Stimulated activated naive CD8-positive, alpha-beta T cell treated with anti-CD3 and anti-CD28 coated beads, Interleukin-15, amount 100 ng/mL, for 72 hours (primary cell): Measurements from ENCODE around the gene TPPP.

Experiments
- ATAC-seq: fragments of 150-1000 bp; cut with Tn5 transposase; 2 replicates; pipeline ENCODE4 v1.10.0; 2021; ENCODE audit warnings: mild to moderate bottlenecking, moderate library complexity
- DNase-seq, 2 donors: peaks; one replicate each; pipeline ENCODE4 v3.0.0; 2021 to 2022
- H3K27ac Mint-ChIP-seq, 2 donors: one replicate each; pipeline ENCODE4 v1.8.0; 2022; ENCODE audit warnings: mild to moderate bottlenecking in 2 of 2, mixed read lengths in 2 of 2, moderate library complexity in 2 of 2
- H3K27me3 Mint-ChIP-seq: one replicate; pipeline ENCODE4 v1.8.0; 2022; ENCODE audit warnings: mixed read lengths
- H3K4me1 Mint-ChIP-seq: one replicate; pipeline ENCODE4 v1.8.0; 2022; ENCODE audit warnings: mild to moderate bottlenecking, mixed read lengths
- H3K4me3 Mint-ChIP-seq, 2 donors: one replicate each; pipeline ENCODE4 v1.8.0; 2022; ENCODE audit warnings: mild to moderate bottlenecking in 2 of 2, mixed read lengths in 2 of 2, moderate library complexity in 1 of 2
- H3K9me3 Mint-ChIP-seq, 2 donors: one replicate each; pipeline ENCODE4 v1.8.0; 2022; ENCODE audit warnings: mixed read lengths in 2 of 2

Gene TPPP

DNA sequence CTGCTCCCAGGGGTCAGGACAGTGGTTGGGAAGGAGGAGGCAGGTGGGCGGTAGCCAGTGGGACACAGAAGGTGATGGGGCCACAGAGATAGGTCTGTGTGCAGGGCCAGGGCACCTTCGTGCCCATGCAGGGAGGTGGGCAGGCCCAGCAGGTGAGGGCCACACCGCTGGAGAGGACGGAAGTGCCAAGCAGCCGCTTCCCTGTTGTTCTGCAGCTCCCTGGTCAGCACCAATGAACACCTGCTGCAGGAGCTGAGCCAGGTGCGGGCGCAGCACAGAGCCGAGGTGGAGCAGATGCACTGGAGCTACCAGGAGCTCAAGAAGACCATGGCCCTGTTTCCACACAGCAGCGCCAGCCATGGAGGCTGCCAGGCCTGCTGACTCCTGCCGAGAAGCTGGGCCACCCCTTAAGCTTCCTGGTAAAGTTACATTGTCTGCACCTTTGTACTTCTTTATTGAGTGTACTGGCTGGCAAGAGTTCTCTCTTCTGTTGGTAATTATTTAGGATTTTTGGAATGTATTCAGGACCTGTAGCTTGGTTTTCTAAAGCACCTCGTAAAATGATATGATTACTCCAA, 40.3 kb downstream of the TPPP start:
- DNase-seq (no peak), ATAC-seq (no peak)
- no peaks in the 10 kb centered on the region for H3K27me3 Mint-ChIP-seq
- H3K4me3 Mint-ChIP-seq, result no peak overlapping the region
- H3K4me1 Mint-ChIP-seq, result no peaks in the 10 kb centered on the region
- no peak overlapping the region for H3K27ac Mint-ChIP-seq
- H3K9me3 Mint-ChIP-seq, result no peaks in the 10 kb centered on the region

DNA sequence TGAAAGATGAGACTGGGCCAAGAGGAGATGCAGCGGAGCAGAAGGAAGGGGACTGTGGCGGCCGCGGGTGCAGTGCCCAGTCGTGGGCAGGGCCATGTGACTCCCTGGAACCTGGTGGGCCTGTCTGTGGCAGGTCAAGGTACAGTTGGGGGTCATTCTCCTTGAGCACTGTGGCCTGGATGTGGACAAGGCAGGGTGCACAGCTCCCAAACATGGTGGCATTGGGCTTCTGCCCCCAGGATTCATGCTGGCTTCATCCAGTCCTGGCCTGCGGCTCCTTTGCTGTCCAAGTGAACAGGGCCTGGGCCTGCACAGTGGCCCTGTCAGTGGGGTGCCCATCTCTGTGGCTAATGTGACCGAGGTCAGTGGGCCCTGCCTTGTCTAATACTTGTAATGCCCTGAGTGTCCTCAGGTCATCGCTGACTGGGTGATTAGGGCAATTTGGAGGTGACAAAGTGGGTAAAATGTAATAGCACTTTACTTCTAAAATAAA, 41.1 kb downstream of the TPPP start:
- Mint-ChIP-seq H3K27ac (no peak overlapping the region), H3K4me3 (no peak overlapping the region), H3K27me3 (no peaks in the 10 kb centered on the region), H3K4me1 (no peaks in the 10 kb centered on the region), H3K9me3 (no peaks in the 10 kb centered on the region)
- ATAC-seq (no peak), DNase-seq (no peak)

DNA sequence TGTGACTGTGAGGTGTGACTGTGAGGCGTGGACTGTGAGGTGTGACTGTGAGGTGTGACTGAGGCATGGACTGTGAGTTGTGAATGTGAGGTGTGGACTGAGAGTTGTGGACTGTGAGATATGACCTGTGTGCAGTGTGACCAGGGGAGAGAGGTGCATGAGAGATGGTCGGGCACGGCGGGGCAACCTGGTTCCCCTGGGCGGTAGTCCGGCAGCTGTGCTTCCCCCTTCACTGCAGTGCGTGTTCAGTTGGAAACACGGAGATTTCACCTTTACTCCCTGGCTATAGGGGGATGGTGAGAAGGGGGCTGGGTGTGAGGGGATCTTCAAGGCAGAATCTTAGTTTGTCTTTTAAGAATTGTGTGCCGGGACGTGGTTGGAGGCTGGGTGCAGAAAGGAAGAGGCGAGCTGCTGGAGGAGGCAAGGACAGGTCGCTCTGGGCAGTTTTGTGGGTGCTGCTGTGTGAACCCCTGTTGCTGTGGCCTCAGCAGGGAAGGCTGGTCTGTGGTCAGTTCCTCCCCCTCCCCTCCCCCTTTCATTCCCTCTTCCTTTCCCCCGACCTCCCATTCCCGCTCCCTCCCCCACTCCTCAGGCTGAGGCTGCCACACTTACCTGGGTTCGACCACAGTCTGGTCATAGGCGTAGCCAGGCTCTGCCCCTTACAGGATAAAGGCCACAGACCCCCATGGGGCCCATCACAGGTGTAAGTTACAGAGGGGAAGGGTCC, 41.7 kb downstream of the TPPP start:
- DNase-seq (no peak), ATAC-seq (no peak)
- Mint-ChIP-seq H3K4me1 (no peaks in the 10 kb centered on the region), H3K9me3 (no peaks in the 10 kb centered on the region), H3K27me3 (no peaks in the 10 kb centered on the region), H3K4me3 (no peak overlapping the region), H3K27ac (no peak overlapping the region)

- Mint-ChIP-seq H3K4me3 (no peak overlapping the region), H3K27ac (no peak overlapping the region), H3K27me3 (no peaks in the 10 kb centered on the region), H3K4me1 (peaks cover 8% of the 10 kb centered on the region), H3K9me3 (no peaks in the 10 kb centered on the region)
- DNase-seq (no peak), ATAC-seq (no peak)
These were observed 45.4 kb downstream of the TPPP start for GRCh38 chr5:647727-648126.

DNA sequence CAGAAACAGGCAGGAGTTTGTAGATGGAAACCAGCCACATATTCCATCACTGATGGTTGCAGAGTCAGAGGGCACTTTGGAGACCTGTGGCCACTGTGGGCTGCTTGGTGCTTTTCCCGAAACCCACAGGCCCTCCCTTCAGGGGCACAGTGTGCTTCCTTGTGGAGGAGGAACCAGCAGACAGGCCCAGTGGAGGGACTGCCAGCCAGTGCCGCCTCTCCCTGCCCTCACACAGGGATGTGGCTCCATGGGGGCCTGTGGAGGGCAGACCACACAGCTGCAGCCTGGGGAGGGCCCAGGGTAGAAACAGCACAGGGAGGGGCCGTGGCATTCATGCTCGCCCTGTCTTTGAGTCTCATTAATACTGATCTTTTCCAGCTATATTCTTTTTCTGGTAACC, 45.8 kb downstream of the TPPP start:
- H3K9me3 Mint-ChIP-seq, result no peaks in the 10 kb centered on the region
- no peak for DNase-seq
- H3K27me3 Mint-ChIP-seq, result no peaks in the 10 kb centered on the region
- no peak for ATAC-seq
- peak overlapping the region in 1 of 2 donors; percentile 54 for H3K27ac Mint-ChIP-seq
- peaks cover 8% of the 10 kb centered on the region for H3K4me1 Mint-ChIP-seq
- no peak overlapping the region for H3K4me3 Mint-ChIP-seq

GRCh38 chr5:646396-647201, 46.6 kb downstream of the TPPP start:
- H3K27ac Mint-ChIP-seq, result no peak overlapping the region

GRCh38 chr5:645421-645820, 47.7 kb downstream of the TPPP start:
- Mint-ChIP-seq H3K4me3 (no peak overlapping the region), H3K27ac (peak overlapping the region in 1 of 2 donors; percentile 48), H3K9me3 (no peaks in the 10 kb centered on the region), H3K4me1 (peaks cover 8% of the 10 kb centered on the region), H3K27me3 (no peaks in the 10 kb centered on the region)
- DNase-seq (no peak), ATAC-seq (no peak)

More at GRCh38 chr5:646396-647201, 46.6 kb downstream of the TPPP start:
- Mint-ChIP-seq H3K4me1 (peaks cover 8% of the 10 kb centered on the region), H3K27me3 (no peaks in the 10 kb centered on the region), H3K9me3 (no peaks in the 10 kb centered on the region), H3K4me3 (no peak overlapping the region)
- DNase-seq (no peak), ATAC-seq (no peak)

GRCh38 chr5:644971-645370, 48.2 kb downstream of the TPPP start:
- Mint-ChIP-seq H3K4me1 (peaks cover 8% of the 10 kb centered on the region), H3K4me3 (no peak overlapping the region), H3K27ac (no peak overlapping the region), H3K27me3 (no peaks in the 10 kb centered on the region), H3K9me3 (no peaks in the 10 kb centered on the region)
- no peak for ATAC-seq
- no peak for DNase-seq

DNA sequence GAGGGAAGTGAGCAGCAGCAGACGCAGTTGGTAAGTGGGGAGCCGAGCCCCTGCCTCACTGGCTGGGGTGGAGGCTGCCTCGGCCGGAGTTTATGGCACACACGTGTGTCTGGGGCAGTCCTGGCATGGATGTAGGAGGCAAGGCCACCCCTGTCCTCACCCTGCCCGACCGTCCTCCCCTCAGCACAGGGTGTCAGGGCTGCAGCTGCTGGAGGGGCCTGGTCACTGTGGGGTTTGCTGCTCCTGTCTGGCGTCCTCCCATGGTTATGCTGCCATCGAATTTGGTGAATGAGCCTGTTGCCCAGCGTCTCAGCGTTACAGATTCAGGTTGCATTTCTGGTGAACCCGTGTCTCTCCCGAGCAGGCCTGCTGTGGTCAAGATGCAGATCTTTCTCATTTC, 48.6 kb downstream of the TPPP start:
- no peak for ATAC-seq
- Mint-ChIP-seq H3K4me3 (no peak overlapping the region), H3K9me3 (no peaks in the 10 kb centered on the region), H3K4me1 (peaks cover 8% of the 10 kb centered on the region), H3K27me3 (no peaks in the 10 kb centered on the region), H3K27ac (no peak overlapping the region)
- DNase-seq, result no peak

DNA sequence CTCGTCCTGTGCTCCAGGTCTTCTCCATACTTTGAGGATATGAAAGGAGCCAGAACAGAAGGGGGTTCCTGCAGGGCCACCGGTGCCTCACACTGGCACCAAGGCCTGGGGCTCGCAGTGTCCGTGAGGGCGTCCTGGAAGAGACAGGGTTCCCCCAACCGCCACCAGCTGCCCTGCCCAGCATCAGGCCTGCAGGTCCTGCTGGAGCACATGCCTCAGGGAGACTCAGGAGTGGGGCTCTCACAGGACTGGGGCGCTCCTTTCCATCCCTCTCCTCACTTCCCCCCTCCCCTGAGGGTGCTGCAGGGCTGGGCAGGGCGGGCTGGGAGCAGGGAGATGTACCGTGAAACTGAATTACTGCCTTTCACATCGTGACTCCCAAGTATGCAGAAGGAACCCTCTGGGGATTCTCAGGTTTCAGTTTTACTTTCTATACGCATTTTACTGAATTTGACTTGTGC, 49.3 kb downstream of the TPPP start:
- peaks cover 8% of the 10 kb centered on the region for H3K4me1 Mint-ChIP-seq
- H3K4me3 Mint-ChIP-seq, result no peak overlapping the region
- no peaks in the 10 kb centered on the region for H3K27me3 Mint-ChIP-seq
- H3K9me3 Mint-ChIP-seq, result no peaks in the 10 kb centered on the region
- no peak for ATAC-seq
- H3K27ac Mint-ChIP-seq, result no peak overlapping the region
- no peak for DNase-seq

DNA sequence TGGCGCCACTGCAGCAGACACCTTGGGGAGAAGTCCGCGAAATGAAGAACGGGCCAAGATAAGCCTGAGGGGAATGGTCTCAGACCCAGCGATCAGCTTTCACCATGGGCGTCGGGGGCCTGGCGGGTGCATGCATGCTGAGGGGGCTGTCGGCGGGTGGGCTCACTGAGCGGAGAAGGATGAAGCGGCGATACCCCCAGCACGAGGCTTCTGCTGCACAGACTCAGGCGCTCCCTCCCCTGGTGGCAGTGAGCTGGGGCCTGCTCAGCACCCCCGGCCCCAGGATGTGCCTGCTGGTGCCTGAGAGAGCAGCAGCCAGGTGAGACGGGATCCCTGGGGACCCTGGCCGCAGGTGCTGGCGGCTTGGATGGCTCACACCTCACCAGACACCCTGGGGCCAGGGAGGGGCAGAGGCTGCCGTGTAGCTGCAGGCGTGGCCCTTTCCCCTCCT, 49.8 kb downstream of the TPPP start:
- DNase-seq (no peak), ATAC-seq (no peak)
- H3K4me1 Mint-ChIP-seq, result peaks cover 8% of the 10 kb centered on the region
- H3K9me3 Mint-ChIP-seq, result no peaks in the 10 kb centered on the region
- no peak overlapping the region for H3K27ac Mint-ChIP-seq
- no peaks in the 10 kb centered on the region for H3K27me3 Mint-ChIP-seq
- no peak overlapping the region for H3K4me3 Mint-ChIP-seq

- Mint-ChIP-seq H3K4me3 (no peak overlapping the region), H3K27me3 (no peaks in the 10 kb centered on the region), H3K27ac (no peak overlapping the region), H3K9me3 (no peaks in the 10 kb centered on the region), H3K4me1 (peaks cover 8% of the 10 kb centered on the region)
- ATAC-seq, result no peak
- DNase-seq, result no peak
These were observed 50.7 kb downstream of the TPPP start for GRCh38 chr5:642481-642880.

DNA sequence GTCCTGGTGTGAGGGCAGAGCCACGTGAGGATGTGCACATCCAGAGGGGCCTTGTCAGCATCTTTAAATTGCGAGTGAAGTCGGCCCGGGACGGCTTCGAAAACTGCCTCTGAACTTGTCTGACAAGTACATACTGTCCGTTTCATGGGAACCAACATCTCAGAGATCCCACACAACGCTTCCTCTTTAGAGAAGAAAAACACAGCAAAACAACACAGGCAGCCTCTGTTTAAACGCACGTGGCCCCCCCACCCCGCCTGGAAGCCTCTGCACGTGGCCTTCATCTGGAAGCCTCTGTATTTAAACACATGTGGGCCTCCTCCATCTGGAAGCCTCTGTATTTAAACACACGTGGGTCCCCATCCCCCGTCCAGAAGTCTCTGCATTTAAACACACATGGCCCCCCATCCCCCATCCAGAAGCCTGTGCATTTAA, 51.8 kb downstream of the TPPP start:
- H3K27me3 Mint-ChIP-seq, result no peaks in the 10 kb centered on the region
- peaks cover 8% of the 10 kb centered on the region for H3K4me1 Mint-ChIP-seq
- DNase-seq (no peak), ATAC-seq (no peak)
- H3K4me3 Mint-ChIP-seq, result no peak overlapping the region
- no peaks in the 10 kb centered on the region for H3K9me3 Mint-ChIP-seq
- peak overlapping the region in 1 of 2 donors; percentile 85 for H3K27ac Mint-ChIP-seq

GRCh38 chr5:640461-641330, 52.5 kb downstream of the TPPP start:
- H3K27ac Mint-ChIP-seq, result peak overlapping the region in 1 of 2 donors; percentile 85
- no peak for DNase-seq
- H3K27me3 Mint-ChIP-seq, result no peaks in the 10 kb centered on the region
- H3K4me3 Mint-ChIP-seq, result no peak overlapping the region
- no peaks in the 10 kb centered on the region for H3K9me3 Mint-ChIP-seq
- ATAC-seq, result peak; percentile 36
- H3K4me1 Mint-ChIP-seq, result peaks cover 8% of the 10 kb centered on the region

DNA sequence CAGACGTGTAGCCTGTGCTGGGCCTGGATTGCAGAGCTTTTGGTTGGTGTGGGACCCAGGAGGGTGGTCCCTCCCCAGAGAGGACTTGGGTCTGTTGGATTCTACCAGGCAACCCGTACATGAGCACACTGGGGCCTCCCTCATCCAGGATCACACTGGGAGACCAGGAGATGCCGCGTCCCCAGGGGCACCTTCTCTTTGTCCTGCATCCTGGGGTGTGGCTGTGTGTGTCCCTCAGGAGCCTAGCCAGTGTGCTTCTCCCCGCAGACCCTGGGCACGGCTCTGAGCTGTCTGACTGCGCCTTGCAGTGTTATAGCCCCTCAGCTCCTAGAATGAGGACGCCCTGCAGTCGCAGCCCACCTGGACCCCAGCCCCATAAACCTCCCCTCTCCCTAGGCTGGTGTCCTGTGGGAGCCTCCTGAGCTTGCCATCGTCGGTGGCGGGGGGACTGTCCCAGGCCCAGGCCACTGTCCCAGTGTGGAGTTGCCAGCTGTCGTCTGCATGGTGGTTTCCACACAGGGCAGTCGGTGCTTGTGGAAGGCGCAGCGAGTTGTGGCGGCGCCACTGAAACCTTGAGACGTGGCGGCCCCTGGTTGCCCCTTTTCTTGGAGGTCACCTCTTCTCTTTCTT, 53.5 kb downstream of the TPPP start:
- Mint-ChIP-seq H3K27me3 (no peaks in the 10 kb centered on the region), H3K9me3 (no peaks in the 10 kb centered on the region), H3K27ac (peak overlapping the region in 1 of 2 donors; percentile 28), H3K4me1 (peaks cover 8% of the 10 kb centered on the region), H3K4me3 (no peak overlapping the region)
- DNase-seq (no peak), ATAC-seq (no peak)
